HG03378 (cell line): ENCODE measurements around the gene YTHDC1.
"Not testable (repeated sequence)": the region's sequence is repeated elsewhere in the genome, so short reads cannot be mapped to it uniquely, and the experiment has no call there.

Source experiments
- ATAC-seq: cut with Tn5 transposase; IDR thresholded peaks from one replicate; pipeline ENCODE4 v1.9.1; 2021; ENCODE audit warnings: mild to moderate bottlenecking, moderate library complexity; ENCODE audit not compliant: unreplicated experiment

Gene YTHDC1

DNA sequence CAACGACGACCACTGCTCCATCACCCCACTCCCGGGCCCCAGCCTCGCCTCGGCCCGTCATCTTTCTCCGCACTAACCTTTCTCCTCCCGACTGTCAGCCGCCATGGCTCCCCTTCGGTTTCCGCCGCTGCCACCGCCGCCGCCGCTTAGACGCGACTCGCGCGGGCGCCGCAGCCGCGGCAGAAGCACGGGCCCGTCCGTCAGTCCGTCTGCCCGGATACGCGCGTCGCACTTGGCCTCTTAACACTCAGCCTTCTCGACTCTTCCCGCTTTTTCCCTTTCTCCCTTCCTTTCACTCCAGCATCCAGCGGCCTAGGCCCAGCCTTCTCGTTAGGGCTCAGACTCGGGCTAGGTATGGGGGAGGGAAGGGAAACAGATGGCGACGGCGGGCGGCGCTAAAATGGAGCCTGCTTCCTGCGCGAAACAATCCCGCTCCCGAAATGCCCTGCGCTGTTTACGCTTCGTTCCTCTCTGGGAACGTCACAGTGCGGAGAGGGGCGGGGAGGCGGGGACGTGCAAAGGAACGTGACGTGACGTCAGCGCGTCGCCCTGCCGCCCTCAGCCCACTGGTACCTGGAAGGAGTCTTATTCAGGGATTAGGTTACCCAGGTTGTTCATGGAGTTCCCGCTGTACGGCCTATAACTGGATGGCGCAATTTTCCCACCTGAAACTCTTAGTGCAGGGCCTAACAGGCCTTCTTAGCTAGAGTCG is at the start of gene YTHDC1:
TSS of gene YTHDC1 (minus strand) at position 442 of the 712 bp plus-strand sequence. CDS start at position 105, 337 bp downstream.
- ATAC-seq = peak; percentile 94

DNA sequence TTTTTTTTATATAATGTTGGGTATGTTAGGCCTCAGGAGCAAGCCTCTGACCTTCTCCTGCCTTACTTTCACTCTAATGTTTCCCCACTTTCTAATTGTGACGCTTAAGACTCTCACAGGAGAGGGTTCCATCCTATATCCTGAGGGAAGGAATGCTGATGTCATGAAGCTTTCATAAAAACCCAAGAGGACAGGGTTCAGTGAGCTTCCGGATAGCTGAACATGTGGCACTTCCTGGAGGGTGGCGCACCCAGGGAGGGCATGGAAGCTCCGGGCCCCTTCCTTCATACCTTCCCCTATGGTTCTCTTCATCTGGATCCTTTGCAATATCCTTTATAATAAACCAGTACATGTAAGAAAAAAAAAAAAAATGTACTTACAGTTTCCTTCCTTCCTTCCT is 49.4 kb upstream of the YTHDC1 start:
- no peak for ATAC-seq

DNA sequence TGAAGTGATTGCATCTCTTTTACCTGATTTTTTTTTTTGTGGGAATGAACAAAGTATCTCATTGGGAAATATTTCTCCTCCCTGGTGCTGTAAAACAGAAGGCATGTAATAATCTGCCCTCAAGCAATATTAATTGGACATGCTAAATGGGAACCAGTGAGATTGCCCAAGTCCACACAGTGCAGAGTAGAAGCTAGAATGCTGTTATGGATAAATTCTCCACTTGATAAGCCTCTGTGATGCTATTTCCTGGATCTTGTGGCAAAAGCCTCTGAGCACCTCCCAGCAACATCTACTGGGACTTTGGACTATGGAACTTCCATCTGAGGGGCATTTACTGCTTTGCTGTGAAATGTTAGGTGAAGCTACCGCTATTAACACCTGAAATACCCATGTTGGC is 46.9 kb upstream of the YTHDC1 start:
- ATAC-seq = no peak

DNA sequence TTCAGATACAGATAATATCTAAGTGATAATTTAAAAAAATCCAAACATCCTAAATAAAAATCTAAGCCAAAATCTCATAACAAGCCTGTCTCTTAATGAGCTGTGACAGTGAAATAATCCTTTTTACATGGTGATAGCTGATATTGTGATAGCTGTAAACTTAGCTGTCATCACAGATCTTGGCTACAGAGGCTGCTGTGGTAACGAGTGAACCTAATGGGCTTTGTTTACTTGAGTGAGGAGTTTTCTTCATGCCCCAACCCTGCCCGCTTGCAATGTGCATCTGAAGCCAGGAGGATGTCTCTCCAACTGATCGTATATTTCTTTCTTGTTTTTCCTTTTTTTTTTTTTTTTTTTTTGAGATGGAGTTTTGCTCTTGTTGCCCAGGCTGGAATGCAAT is 41.5 kb upstream of the YTHDC1 start:
- ATAC-seq = no peak

DNA sequence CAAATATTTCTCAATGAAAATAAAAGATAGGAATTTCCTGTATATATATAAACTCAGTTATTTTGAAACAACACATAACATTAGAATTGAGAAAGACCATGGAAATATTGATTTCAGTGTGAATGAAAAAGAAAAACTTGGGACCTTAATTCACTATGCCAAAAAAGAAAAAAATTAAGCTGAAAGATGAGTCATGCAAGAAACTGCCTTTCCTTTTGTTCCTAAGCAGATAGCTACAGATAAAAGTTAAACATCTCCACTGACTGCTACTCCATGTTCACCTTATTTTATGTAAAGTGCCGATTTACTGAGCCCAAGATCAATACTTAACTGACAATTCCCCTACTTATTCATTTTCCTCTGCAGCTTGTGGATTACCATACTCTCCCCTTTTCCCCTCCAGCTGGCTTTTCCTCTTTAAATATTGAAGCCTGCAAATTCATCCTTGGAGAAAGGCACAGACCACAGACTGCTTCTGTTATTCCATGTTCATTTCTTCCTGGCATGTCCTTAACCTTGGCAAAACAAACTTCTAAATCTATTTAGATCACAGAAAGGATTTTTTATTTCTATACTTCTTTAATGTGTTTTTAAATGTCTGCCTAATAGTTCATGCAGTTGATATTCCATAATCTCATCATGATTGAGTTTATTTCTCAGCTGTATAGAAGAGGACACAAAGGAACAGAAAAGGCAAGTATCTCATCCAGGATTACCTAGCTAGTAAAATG is 40.5 kb upstream of the YTHDC1 start:
- ATAC-seq = no peak

DNA sequence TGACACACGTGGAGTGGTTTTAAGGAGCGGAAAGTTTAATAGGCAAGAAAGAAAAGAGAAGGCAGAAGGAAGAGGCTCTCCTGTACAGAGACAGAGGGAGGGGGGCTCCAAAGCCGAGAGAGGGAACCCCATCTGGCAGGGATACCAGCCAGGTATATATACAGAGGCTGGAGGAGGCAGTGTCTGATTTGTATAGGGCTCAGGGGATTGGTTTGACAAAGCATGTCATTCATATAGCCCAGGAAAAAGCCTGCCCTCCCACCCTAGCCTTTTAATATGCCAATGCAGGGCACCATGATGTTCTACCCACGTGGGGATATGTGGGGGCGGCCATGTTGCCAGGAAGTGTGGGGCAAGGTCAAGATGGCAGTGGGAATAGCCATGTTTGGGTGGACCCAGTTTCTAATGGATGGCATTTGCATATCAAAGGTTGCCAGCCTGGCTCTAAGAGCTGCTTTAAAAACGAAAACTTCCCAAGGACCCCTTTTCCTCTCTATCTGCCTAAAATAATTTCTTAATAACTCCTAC is 39.6 kb upstream of the YTHDC1 start:
- ATAC-seq = not testable (repeated sequence)

DNA sequence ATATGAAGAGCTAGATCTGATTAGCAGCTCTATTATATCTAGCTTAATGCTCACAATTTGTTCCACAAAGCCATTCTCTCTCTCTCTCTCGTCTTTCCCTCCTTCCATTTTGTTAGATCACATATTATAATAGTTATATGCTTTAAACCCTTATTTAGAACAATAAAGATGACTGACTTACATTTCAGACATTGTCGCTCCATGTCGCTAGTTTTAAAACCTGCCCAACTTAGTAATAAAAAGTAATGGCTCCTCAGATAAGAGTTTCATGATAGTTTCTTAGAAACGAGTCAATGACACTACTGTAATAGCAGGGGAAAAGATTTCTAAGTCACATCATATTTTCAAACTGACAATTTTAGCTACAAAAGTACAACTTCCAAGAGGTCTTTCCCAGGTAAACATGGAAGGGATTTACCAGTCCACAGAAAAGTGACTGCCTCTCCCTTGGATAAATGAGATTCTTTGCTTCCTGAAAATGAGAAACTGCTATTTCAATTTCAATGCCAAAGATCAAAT is 38.5 kb upstream of the YTHDC1 start:
- no peak for ATAC-seq

DNA sequence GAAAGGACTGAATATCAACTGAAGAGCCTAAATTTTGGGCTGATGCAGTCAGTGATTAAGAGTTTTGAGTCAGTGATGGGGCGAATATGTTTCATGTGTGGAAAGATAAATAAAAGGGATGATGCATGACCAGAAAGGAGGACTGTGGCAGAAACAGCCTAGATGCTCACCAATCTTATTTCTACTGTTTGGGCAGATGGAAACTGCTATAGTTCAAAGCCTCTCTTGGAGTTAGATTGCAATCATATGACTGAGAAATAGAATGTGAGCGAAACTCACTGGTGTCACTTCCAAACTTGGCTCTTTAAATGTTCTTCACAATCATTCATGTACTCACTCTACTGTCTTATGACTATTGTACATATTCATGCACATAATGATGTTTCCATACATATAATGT is 35.4 kb upstream of the YTHDC1 start:
- ATAC-seq = no peak

DNA sequence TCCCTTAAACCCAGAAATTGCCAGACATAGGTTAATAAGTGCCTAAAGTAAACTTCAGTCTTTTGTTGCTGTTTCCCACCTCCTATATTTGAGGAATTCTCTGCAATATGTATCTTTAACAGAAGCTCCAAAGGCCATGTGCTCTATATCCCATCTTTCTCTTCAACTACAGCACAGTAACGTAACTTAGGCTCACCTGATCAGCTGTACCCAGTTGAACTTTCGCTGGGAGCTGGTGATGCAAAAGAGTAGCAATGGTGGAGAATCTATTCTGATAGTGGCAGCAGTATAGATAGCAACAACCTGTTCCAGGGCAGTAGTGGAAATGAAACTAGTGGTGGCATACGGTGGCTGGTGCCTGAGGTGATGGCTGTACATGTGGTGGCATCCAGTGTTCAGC is 33.2 kb upstream of the YTHDC1 start:
- no peak for ATAC-seq

DNA sequence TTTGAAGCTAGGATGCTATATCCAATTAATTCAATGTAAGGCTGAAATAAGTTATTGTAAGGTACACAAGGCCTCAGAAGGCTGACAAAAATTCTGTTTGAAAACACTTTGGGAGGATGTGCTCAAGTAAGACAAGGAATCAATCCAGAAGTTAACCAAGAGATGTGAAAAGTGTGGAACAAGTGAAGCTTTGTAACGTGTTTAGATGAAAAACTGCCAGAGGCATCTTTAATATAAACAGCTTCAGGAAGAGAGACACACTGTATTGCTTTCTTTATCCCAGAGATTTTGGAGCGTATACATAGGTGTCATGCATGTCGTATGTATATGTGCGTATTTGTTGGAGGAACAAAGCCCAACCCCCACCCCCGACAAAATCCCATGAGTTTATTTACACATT is 28.3 kb upstream of the YTHDC1 start:
- ATAC-seq = no peak

DNA sequence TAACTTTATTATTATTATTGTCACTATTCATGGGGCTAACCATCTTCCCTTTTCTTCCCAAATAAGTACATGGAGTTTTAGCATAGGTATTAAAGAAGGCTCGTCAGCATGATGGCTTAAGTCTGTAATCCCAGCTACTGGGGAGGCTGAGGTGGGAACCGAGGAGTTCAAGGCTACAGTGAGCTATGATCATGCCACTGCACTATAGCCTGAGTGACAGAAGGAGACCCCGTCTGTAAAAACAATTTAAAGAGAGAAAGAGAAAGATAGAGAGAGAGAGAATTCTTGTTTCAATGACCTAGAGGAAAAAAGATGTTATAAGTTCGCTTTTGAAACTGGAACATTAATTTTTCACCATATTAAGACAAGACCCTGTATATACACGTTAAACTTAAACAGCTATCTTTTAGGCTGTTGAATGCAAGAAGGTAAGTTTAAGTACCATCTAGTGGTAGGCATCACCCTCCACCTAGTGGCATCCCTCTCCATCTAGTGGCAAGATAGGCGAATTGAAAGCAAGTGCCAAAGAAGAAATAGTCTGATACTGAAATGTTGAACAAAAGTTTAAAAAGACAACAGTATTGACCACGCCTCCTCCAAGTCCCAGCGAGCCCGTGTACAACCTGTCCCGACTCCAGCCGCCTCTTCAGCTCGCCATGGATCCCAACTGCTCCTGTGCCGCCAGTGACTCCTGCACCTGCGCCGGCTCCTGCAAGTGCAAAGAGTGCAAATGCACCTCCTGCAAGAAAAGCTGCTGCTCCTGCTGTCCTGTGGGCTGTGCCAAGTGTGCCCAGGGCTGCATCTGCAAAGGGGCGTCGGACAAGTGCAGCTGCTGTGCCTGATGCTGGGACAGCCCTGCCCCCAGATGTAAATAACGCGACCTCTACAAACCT is 26.0 kb upstream of the YTHDC1 start:
- ATAC-seq = peak; percentile 81

DNA sequence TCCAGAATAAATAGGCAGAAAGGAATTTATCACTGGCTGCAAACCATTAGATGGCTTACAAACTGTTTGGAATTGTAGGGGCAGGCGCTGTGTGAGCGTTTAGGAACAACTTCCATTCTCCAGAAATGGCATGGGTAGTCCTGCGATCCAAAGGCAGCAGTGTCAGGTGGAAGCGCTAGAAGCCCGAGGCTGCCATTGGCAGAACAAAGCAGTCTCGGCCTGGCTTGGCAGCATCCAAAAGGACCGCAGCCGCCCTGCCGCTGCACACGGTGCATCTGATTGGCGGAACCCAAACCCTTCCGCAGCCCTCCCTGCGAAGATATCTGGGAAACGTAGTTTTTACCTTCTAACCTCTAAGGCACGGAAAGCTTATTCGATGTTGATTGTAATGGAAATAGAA is 23.6 kb upstream of the YTHDC1 start:
- peak; percentile 86 for ATAC-seq

DNA sequence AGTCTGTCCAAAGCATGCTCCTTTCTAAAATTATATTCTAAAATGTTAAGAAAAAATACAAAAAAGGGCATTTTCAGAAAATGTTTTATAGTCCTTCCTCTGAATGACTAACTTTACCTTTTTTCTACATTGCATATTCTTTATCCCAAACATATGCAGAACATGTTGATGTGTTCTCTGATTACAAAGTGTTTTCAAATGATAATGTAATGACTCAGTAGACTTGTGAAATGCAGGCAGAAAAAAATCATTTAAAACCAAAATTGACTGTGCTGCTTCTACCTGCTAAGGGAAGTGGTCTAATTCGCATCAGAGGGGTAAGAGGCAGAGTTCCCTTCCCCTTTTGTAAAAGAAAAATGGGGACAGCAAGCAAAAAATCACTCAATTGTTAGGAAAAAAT is 22.7 kb upstream of the YTHDC1 start:
- ATAC-seq = no peak

DNA sequence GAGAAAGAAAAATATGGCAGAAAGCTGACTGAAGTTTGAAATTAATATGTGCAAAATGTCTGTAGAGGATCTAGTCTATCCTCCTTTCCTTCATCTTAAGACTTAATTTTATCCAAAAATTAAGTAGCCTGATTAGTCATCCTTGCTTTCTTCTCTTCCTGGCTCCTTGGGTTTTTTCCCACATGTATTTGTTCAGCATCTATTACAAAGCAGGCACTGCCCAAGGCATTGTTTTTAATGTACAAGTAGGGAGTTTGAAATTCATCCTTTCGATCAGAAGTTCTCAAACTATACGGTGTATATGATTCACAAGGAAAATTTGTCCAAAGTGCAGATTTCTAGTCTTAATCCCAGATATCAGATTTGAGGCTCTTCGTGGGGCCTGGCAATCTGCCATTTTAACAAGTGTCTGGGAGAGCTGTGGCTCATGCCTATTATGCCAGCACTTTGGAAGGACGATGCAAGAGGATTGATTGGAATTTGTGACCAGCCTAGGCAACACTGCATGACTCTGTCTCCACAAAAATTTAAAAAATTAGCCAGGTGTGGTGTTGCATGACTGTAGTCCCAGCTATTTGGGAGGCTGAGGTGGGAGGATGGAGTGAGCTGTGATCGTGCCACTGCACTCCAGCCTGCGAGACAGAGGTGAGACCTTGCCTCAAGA is 19.4 kb upstream of the YTHDC1 start:
- no peak for ATAC-seq

DNA sequence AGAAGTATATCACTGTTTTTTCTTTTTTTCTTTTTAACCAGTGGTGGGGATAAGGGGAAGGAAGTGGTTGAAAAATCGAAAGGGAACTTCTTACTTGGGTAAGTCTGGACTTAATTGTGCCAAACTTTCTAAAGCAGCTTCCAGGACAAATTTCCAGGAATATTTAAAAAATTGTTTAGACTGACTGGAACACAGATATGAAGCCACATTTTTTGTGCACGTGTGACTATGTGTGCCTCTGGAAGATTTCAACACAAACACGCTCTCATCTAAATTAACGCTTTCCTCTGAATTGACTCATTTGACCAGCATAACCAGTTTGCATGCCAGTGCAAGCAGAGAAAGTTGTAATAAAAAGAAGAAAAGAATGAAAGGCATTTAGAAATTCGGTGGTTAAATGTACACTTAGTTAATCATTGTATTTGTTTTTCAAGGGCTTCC is 18.8 kb upstream of the YTHDC1 start:
- ATAC-seq = no peak

DNA sequence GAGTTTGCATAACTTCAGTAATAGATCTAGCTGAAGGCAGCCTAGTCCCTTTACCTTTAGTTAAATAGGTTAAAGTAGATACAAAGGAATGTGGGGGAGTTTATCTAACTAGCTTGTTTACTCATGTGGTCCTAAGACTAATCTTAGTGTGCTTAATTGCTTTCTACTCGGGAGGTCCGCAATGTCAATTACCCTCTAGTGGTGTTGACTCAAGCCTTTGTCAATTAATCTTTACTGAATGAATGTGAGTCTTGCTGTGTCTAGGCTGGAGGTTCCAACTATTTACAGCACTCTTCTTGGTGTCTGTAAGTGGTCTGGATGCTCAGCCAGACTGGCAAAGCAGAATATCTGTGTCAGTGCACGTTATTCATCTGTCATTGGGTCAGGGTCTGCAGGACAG is 17.9 kb upstream of the YTHDC1 start:
- ATAC-seq = no peak

DNA sequence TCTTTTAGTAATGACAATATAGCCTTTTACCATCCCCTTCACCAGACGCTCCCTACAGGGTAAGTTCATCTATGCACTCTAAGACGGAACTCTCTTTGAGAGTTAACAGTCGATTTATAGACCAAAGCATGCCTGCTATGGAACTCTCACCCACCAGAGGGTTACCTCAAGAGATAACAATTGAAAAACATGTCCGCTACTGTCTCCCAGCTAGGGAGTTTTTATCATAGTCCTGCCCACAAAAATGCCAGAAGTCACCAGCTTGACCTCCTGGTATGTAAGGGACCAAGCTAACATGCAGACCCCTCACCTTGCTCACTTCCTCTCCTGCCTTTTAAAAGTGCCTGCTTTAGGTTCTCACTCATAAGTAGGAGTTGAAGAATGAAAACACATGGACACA is 16.7 kb upstream of the YTHDC1 start:
- no peak for ATAC-seq

DNA sequence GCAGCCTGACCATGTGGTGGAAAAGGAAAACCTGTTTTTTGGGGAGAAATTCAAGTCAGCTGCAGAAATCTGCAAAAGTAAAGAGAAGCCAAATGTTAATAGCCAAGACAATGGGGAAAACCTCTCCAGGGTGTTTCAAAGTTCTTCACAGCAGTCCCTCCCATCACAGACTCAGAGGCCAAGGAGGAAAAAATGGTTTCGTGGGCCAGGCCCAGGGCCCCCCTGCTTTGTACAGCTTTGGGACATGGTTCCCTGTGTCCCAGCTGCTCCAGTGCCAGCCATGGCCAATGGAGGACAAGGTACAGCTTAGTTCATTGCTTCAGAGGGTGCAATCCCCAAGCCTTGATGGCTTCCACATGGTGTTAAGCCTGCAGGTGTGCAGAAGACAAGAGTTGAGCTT is 15.2 kb upstream of the YTHDC1 start:
- ATAC-seq = no peak

DNA sequence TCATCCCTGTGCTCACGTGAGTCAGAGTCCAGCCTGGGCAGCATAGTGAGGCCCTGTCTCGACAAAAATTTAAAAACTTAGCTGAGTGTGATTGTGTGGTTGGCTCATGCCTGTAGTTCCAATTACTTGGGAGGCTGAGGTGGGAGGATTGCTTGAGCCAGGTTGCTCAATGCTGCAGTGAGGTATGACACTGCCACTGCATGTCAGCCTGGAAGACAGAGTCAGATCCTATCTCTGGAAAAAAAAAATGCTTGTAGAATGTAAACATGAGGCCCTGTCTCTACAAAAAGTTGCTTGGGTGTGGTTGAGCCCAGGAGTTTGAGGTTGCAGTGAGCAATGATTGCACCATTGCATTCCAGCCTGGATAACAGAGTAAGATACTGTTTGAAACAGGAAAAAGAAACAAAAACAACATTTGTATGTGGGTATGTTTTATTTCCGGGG is 11.3 kb upstream of the YTHDC1 start:
- no peak for ATAC-seq

DNA sequence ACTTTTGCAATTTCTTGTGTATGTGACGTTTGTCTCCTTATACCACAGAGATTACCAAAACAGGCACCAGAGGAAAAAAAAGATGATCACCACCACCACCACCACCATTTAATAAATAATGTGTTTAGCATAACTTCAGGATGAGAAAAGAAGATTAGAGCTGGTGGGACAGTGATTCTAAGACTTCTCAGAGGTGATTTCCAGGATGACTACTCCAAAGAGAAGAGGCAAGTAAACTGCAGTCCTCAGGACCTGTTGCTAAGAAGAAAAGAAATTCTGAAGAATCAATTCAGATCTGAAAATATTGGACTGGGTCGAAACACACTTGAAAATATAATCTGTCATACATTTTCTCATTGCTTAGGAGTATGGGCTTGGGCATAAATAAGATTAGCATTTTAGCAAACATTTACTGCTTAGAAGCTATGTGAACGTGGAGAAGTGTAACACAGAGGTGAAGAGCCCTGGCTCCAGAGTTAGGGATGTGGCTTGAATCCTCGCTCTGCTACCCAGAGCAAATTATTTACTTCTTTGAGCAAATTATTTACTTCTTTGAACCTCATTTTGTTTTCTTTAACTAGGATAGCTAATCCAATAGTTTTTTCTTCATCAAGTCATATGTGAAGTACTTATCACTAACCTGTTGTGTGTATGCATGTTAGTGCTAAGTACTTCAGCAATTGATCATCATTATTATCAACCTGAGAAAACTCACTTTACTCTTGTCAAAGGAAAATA is 10.5 kb upstream of the YTHDC1 start:
- ATAC-seq = no peak
